Fibroblast of mammary gland (primary cell): ENCODE data around the gene ISLR2.

Source experiments
- DNase-seq: peaks from one replicate; pipeline ENCODE4 v3.0.0-alpha.2; 2010; ENCODE audit warnings: low read depth
- H3K4me3 ChIP-seq: 2 replicates; pipeline ENCODE4 v1.5.1; 2011; ENCODE audit warnings: low read depth, mild to moderate bottlenecking, low read length, moderate library complexity; ENCODE audit not compliant: control insufficient read depth
- TF ChIP-seq, protein P1 (sequence below): conservative IDR thresholded peaks from 2 replicates; pipeline ENCODE4 v1.5.1; 2011; ENCODE audit warnings: low read depth, low read length, inconsistent platforms; ENCODE audit not compliant: control insufficient read depth, insufficient read depth

The ISLR2 gene

DNA sequence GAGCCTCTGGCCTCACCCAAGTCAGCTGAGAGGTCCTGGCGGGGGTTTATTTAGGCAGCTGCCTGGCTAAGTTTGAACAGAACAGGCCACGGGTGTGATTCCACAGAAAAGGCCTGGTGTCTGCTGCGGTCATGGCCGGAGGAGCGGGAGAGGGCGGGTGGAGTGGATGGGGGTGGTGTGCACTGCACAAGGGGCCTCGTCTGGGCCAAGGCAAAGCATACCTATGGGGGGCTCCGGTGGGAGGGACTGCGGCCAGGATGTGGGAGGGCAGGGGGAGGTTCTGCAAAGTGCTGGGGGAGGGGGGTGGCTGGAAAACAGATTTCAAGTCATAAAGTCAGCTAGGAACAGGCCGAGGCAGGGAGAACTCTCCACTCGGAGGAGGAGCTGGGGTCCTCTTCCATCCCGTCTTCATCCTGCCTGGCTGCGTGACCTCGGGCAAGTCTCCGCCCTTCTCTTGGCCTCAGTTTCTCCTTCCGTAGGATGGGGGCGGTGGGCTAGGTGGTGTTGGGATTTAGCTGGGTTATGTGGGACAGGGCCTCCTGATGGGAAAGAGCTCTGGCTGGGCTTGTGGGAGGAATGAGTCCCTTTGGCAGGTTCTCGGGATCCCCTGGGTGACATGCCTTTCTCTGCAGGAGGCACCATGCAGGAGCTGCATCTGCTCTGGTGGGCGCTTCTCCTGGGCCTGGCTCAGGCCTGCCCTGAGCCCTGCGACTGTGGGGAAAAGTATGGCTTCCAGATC, 44.0 kb downstream of the ISLR2 start:
- no peak for DNase-seq
- TF ChIP-seq, protein P1, sequence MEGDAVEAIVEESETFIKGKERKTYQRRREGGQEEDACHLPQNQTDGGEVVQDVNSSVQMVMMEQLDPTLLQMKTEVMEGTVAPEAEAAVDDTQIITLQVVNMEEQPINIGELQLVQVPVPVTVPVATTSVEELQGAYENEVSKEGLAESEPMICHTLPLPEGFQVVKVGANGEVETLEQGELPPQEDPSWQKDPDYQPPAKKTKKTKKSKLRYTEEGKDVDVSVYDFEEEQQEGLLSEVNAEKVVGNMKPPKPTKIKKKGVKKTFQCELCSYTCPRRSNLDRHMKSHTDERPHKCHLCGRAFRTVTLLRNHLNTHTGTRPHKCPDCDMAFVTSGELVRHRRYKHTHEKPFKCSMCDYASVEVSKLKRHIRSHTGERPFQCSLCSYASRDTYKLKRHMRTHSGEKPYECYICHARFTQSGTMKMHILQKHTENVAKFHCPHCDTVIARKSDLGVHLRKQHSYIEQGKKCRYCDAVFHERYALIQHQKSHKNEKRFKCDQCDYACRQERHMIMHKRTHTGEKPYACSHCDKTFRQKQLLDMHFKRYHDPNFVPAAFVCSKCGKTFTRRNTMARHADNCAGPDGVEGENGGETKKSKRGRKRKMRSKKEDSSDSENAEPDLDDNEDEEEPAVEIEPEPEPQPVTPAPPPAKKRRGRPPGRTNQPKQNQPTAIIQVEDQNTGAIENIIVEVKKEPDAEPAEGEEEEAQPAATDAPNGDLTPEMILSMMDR: no peak
- H3K4me3 ChIP-seq: no peak overlapping the region

DNA sequence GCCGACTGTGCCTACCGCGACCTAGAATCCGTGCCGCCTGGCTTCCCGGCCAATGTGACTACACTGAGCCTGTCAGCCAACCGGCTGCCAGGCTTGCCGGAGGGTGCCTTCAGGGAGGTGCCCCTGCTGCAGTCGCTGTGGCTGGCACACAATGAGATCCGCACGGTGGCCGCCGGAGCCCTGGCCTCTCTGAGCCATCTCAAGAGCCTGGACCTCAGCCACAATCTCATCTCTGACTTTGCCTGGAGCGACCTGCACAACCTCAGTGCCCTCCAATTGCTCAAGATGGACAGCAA, 44.5 kb downstream of the ISLR2 start:
- DNase-seq: no peak
- TF ChIP-seq, protein P1: no peak
- no peak overlapping the region for H3K4me3 ChIP-seq

DNA sequence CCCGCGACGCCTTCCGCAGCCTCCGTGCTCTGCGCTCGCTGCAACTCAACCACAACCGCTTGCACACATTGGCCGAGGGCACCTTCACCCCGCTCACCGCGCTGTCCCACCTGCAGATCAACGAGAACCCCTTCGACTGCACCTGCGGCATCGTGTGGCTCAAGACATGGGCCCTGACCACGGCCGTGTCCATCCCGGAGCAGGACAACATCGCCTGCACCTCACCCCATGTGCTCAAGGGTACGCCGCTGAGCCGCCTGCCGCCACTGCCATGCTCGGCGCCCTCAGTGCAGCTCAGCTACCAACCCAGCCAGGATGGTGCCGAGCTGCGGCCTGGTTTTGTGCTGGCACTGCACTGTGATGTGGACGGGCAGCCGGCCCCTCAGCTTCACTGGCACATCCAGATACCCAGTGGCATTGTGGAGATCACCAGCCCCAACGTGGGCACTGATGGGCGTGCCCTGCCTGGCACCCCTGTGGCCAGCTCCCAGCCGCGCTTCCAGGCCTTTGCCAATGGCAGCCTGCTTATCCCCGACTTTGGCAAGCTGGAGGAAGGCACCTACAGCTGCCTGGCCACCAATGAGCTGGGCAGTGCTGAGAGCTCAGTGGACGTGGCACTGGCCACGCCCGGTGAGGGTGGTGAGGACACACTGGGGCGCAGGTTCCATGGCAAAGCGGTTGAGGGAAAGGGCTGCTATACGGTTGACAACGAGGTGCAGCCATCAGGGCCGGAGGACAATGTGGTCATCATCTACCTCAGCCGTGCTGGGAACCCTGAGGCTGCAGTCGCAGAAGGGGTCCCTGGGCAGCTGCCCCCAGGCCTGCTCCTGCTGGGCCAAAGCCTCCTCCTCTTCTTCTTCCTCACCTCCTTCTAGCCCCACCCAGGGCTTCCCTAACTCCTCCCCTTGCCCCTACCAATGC, 45.1 kb downstream of the ISLR2 start:
- no peak for DNase-seq
- TF ChIP-seq, protein P1: no peak
- H3K4me3 ChIP-seq: no peak overlapping the region

DNA sequence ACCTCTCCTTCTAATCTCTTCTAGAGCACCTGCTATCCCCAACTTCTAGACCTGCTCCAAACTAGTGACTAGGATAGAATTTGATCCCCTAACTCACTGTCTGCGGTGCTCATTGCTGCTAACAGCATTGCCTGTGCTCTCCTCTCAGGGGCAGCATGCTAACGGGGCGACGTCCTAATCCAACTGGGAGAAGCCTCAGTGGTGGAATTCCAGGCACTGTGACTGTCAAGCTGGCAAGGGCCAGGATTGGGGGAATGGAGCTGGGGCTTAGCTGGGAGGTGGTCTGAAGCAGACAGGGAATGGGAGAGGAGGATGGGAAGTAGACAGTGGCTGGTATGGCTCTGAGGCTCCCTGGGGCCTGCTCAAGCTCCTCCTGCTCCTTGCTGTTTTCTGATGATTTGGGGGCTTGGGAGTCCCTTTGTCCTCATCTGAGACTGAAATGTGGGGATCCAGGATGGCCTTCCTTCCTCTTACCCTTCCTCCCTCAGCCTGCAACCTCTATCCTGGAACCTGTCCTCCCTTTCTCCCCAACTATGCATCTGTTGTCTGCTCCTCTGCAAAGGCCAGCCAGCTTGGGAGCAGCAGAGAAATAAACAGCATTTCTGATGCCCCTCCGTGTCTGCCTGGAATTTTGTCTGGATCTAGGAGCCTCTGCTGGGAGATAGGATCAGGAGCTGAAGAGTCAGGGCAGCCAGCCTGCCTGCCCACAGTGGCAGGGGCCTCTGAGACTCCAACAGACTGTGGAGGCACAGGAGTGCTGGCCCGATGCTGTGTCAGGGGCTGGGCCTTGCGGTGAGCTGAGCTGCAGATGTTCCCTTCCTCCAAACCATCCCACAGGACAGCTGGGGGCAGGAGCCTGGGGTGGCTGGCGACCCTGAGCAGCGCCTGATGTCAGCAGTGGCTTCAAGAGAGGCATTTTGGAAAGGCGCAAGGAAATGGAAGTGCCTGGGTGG, 46.2 kb downstream of the ISLR2 start:
- TF ChIP-seq, protein P1: no peak
- no peak for DNase-seq

DNA sequence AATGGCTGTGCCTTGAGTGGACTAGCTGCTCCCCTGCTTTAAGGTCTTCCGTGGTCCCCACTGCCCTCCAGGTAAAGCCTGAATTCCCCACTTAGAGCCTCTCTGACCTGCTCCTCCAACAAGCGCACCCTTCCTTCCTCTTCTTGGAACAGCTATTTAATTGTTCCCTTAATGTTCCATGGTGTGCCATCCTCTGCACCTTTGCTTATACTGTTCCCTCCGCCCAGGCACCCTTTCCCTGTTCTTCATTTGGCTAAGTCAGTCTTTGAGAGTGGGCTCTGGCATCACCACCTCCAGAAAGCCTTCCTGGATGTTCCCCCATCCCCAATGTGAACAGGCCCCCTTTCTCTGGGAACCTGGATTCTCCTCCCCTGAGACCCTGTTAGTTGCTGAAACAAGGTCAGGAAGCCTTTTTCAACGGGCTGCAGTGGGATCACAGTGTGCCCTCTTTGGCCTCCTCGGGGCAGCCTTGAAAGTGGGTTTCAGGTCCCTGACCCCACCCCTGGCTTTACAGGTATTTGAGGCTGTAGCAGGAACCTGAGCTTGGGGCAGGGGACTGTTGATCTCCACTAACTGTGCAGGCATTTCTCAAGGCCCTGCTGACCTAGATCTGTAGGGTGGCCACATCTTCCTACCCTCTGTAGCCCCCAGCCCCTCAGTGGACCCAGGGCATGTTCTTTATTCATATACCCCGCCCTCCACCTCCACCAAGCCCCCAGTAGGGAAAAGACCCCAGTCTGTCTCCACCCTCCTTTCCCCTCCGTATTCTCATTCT, 48.1 kb downstream of the ISLR2 start:
- TF ChIP-seq, protein P1: no peak

More for the DNA sequence above, 46.2 kb downstream of the ISLR2 start:
- H3K4me3 ChIP-seq: no peak overlapping the region

More for the DNA sequence above, 48.1 kb downstream of the ISLR2 start:
- no peak for DNase-seq
- no peak overlapping the region for H3K4me3 ChIP-seq
